HT1080 (cell line): Measurements from ENCODE around the gene MDFI. TPM values are rescaled to one million over a fixed set of nuclear protein-coding genes. Genes with fewer than 3 reads are reported as not detected.

ENCODE experiments used
- DNase-seq: peaks from one replicate; pipeline ENCODE4 v3.0.0-alpha.2; 2015; ENCODE audit warnings: low read depth
- total RNA-seq: library from RNA; depleted of rRNA; stranded (reverse); fragments of >200 nt; shearing (Covaris generic); gene quantifications from 2 replicates; pipeline ENCODE4 v1.2.3, GENCODE V29; 2014

The MDFI gene
- total RNA-seq, 1 experiment from 2014 or later: 45.8 TPM

DNA sequence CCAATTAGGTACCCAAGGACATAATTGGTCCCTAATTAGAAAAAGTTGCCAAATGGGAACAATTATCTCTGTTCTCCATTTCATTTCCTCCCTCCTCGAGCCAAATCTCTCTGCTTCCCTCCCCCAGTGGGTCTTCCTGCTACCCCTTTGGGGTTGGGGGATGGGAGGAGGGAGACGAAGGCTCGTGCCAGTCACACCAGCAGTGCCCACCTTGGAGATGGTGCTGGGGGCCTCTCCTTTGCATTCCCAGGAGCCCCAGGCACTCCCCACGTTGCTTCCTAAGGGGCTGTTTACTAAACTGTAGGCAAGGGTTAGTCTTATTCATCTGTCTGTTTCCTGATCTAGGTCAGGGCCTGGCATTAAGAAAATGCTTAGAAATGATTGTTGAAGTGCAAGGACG is 33.1 kb downstream of the MDFI start:
- DNase-seq: no peak

DNA sequence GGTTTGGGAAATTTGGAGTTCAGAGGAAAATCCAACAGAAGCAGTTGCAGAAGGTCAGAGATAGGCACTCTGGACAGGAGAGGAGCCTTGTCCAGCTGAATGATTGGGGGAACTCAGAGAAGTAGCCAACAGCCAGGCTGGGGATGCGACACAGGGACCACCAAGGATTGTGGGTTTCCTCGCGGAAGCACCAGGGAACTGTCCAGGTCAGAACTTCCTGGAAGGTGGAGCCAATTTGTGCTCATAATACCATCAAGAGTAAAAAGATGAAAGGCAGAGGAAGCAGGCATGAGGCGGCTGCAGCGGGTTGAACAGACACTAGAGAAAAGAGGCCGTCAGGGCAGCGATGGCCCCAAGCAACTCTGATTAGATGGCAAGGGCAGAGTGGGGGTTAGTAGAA is 33.7 kb downstream of the MDFI start:
- DNase-seq: no peak

- DNase-seq: no peak
Observed at GRCh38 chr6:41672816-41673703, 34.8 kb downstream of the MDFI start.

DNA sequence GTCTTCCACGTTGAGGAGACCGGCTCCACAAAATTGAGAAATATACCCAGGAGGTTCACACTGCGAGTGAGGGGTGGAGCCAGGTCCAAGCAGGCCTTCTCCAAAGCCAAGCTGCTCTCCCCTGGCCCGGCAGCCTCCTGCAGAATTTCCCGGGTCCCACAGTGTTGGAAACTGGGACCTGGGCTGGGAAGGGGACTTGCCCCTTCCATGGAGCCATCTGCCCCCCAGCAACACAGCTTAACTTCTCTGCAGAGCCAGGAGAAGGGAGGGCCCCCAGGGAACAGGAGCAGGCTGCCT is 35.4 kb downstream of the MDFI start:
- no peak for DNase-seq

DNA sequence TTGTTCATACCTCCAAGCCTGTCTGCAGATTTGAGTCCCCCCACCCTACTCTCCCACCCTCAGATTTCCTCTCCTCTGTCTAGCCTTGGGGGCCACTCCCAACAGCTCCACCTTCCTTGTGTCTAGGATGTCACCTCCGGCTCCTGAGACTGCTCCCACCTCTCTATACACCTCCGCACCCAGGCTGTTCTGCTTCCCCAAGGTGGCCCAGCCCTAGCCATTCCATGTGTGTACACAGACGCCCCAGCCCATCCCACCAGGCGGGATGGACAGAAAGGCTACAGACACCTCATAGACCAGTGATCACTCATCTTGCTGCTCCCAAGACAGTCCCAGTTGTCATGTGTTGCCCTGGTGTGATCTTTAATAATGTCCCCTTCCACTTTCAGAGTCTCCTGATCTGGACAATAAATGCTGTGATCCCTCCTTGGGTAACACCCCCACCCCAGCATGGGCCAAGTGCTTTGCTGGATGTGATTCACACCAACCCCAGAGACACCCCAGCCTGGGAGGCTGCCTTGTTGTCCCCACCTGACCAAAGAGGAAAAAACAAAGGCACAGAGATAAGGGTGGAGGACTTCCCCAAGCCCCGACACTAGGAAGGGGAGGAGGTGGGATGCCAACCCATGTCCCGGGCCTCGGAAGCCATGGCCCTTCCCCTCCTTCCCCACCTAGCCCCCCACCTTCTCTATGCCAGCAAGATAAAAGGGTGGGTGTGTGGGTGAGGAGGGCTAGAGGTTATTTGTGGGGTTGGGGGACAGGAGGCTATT is 36.1 kb downstream of the MDFI start:
- DNase-seq: no peak

DNA sequence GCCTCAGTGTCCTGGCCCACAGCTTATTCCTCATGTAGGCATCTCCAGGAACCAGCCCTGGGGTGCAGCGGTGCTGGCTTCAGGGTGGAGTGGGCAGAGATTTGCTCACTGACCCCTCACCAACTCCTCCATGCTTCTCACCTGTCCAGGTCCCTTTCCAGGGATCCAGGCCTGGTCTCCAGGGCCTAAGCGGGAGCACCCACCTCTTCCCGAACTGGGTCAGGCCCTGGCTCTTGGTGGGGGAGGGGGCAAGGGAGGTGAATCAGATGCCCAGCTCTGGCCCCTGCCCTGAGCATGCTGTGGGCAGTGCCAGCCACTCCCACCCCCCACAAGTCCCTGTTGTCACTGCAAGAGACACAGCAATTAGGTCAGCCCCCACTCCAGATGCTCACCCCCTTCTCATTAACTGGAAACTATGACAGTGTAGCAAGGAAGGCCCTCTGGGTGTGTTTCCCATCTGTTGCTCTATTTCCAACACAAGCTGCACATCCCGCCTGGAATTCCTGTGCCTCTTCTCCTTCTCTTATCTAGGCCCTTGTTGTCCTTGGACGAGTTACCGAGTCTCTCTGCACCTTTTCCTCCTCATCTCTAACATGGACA is 37.0 kb downstream of the MDFI start:
- DNase-seq: no peak

GRCh38 chr6:41675992-41676391 is 37.7 kb downstream of the MDFI start:
- DNase-seq: no peak

GRCh38 chr6:41676431-41676830 is 38.2 kb downstream of the MDFI start:
- no peak for DNase-seq

GRCh38 chr6:41677124-41677921 is 39.1 kb downstream of the MDFI start:
- no peak for DNase-seq

- no peak for DNase-seq
Observed at GRCh38 chr6:41678511-41679084, 40.3 kb downstream of the MDFI start.

DNA sequence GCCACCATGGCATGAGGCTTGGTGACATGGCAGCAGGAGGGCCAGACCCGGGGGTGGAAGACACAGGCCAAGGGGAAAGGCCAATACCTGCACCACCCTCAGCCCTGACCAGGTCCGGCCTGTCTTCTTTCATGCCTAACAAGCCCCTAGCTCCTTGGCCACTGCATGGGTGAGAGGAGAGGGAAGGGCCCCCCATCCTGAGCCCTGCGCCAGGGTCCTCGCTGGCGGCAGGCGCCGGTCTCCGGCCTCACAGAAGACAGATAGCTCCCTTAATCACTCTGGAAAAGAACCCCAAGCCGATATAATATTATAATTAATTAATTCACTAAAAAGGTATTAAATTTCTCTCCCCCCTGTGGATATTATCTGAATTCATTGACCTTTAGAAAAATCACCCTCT is 41.4 kb downstream of the MDFI start:
- DNase-seq: no peak

DNA sequence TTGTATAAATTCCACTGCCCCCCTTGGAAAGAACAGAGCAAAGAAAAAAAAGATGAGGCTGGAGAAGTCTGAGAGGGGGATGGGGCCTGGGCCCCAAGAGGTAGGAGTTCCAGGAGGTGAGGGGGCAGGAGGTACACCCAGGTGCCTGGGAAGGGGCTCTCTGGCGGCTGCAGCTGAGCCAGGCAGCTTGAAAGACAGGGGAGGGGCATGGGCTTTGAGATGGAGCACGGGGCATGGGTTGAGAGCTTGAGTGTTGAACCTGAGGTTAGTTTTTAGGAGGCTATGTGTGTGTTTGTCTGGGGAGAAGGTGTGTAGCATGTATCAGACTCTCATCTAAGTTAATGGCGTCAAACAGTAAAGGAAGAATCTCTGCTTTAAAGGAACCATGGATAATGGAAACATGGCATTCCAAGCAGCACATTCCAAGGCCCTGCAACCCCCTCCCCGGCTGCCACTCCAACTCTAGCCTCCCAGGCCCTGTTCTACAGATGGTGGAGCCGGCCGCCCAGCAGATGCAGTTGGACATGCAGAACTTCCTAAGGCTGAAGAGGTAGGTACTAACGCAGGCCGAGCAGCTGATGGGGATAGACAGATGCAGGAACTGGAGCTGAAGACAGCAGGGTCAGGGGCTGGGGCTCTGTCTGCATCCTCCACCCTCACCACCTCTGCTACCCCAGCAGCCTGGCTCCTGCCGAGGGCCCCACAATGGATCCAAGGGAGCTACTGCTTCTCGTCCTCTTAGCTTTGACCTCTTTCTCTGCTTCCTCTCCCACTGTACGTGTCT is 42.1 kb downstream of the MDFI start:
- DNase-seq: no peak

DNA sequence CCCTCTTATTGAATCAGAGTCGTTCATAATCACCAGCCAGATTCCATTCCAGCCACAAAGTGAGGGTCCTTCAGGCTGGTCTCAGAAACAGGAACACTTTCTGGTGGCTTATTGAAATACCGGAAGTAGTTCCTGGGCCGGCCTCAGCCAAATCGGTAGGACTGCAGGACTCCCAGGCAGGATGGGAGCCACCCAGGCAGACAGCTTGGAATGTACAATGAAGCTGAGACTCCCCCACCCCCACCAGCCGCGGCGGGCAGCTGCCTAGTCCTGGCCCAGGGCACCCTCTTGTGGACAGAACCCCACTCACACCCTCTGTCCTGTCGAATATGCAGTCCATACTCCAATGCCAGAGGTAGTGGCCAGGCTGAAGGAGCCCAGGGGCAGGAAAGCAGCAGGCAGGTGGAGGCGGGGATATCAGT is 43.8 kb downstream of the MDFI start:
- peak; percentile 89 for DNase-seq

GRCh38 chr6:41682497-41683272 is 44.4 kb downstream of the MDFI start:
- DNase-seq: no peak

GRCh38 chr6:41683273-41683522 is 44.9 kb downstream of the MDFI start:
- no peak for DNase-seq

- peak; percentile 61 for DNase-seq
Observed at GRCh38 chr6:41683523-41684310, 45.4 kb downstream of the MDFI start.

DNA sequence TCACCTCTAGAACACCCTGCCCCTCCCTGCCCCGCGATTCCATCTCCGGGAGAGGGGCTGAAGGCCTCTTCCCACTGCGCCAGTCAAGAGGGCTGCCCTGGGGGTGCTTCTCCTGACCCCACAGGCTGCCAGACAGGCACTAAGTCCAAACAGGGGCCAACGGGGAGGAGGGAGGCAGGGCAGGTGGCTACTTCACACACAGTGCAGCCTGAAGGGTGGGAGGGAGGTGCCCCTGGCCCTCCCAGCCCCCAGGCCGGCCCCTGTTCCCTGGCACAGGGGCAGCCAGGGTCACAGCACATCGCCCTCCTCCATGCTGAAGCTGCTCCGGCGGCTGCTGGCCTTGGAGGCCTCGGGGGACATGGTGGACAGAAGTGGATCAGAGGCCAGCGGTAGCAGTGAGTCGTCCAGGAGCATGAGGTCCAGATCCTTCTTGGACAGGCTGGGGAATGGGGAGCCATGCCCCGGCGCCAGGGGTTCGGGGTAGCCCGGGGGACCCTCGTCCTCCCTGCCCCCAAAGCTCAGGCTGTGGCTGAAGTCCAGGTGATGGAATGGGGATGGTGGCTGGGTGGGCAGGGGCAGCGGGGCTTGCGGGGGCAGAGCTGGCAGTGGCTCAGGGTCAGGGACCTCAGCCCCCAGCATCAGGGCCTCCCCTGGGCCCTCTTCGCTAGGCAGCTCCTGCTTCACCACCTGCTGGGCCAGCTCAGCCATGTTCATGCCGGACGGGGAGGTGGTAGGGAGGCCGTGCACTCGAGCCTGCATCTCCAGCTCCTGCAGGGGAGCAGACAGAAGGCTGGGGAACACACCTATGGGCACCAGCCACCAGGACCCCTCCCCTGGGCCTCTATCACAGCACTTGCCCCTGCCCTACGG is 46.3 kb downstream of the MDFI start:
- no peak for DNase-seq
